ENCODE measurements around the gene SLC1A2.

Gene SLC1A2

DNA sequence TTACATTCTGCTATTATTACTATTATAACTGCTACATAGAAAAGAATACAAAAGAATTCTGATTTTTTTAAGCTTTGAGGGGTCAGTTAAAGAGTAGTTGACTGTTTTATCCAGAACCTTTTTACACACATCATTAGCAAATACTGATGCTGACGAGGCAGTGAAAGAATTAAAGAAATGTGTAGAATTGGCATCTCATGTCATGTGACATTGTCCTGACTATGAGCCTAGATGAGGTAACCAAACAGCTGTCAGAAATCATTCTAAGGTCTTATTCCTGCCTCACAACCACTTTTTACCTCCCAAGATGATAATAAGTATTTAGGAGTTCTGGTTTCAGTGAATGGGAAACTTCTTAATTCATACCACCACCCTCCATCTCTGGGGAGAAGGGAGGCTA lies 121.0 kb downstream of the SLC1A2 start:
- no peak overlapping the region for H3K4me2 ChIP-seq (ENCODE audit: low read length)
- H3K27me3 ChIP-seq (ENCODE audit: low read depth, low read length), result no peaks in the 10 kb centered on the region
- no peaks in the 10 kb centered on the region for H3K79me2 ChIP-seq (ENCODE audit: low read length)
- no peak overlapping the region for H3K27ac ChIP-seq (ENCODE audit: low read length)
- H2AFZ ChIP-seq (ENCODE audit: low read depth, low read length), result no peak overlapping the region
- H3K9ac ChIP-seq (ENCODE audit: low read length), result no peak overlapping the region
- TF ChIP-seq, protein P1, sequence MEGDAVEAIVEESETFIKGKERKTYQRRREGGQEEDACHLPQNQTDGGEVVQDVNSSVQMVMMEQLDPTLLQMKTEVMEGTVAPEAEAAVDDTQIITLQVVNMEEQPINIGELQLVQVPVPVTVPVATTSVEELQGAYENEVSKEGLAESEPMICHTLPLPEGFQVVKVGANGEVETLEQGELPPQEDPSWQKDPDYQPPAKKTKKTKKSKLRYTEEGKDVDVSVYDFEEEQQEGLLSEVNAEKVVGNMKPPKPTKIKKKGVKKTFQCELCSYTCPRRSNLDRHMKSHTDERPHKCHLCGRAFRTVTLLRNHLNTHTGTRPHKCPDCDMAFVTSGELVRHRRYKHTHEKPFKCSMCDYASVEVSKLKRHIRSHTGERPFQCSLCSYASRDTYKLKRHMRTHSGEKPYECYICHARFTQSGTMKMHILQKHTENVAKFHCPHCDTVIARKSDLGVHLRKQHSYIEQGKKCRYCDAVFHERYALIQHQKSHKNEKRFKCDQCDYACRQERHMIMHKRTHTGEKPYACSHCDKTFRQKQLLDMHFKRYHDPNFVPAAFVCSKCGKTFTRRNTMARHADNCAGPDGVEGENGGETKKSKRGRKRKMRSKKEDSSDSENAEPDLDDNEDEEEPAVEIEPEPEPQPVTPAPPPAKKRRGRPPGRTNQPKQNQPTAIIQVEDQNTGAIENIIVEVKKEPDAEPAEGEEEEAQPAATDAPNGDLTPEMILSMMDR (IDR thresholded peaks at IDR 0.05; ENCODE audit: low read depth, low read length), result no peak
- no peak for TF ChIP-seq EZH2phosphoT487 (IDR thresholded peaks at IDR 0.05; ENCODE audit: low read depth)
- no peak overlapping the region for H3K4me3 ChIP-seq (ENCODE audit: low read length)
- no peaks in the 10 kb centered on the region for H4K20me1 ChIP-seq (ENCODE audit: insufficient read depth, low read length)
- peaks cover 14% of the 10 kb centered on the region for H3K4me1 ChIP-seq (ENCODE audit: low read length)
- no peaks in the 10 kb centered on the region for H3K9me3 ChIP-seq (ENCODE audit: insufficient read depth, low read length)
- H3K36me3 ChIP-seq (replicated peaks; ENCODE audit: low read depth, low read length), result no peaks in the 10 kb centered on the region

DNA sequence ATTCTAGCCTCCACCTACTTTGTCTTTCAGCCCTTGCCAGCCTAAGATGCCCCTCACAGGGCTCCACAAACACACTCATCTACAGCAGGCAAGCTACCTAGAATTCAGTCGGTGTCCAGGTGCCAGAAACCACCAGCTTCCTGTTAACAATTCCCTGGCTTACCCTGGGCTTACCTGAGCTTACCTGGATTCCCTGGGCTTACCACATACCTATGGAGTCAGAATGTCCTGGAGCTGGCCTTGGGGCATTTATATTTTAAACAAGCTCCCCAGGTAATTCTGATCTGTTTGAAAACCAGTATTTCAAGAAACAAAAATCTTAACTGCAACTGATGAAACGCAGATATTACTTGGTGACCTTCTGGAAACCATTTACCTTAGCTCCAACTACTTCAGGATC lies 123.6 kb downstream of the SLC1A2 start:
- no peak overlapping the region for H3K27ac ChIP-seq (ENCODE audit: low read length)
- H3K79me2 ChIP-seq (ENCODE audit: low read length), result no peaks in the 10 kb centered on the region
- no peak for TF ChIP-seq EZH2phosphoT487 (IDR thresholded peaks at IDR 0.05; ENCODE audit: low read depth)
- H3K36me3 ChIP-seq (replicated peaks; ENCODE audit: low read depth, low read length), result no peaks in the 10 kb centered on the region
- no peak overlapping the region for H3K9ac ChIP-seq (ENCODE audit: low read length)
- no peak overlapping the region for H3K4me2 ChIP-seq (ENCODE audit: low read length)
- H3K4me3 ChIP-seq (ENCODE audit: low read length), result no peak overlapping the region
- H2AFZ ChIP-seq (ENCODE audit: low read depth, low read length), result no peak overlapping the region
- peaks cover 21% of the 10 kb centered on the region for H3K4me1 ChIP-seq (ENCODE audit: low read length)
- no peaks in the 10 kb centered on the region for H3K27me3 ChIP-seq (ENCODE audit: low read depth, low read length)
- no peaks in the 10 kb centered on the region for H3K9me3 ChIP-seq (ENCODE audit: insufficient read depth, low read length)
- no peaks in the 10 kb centered on the region for H4K20me1 ChIP-seq (ENCODE audit: insufficient read depth, low read length)

DNA sequence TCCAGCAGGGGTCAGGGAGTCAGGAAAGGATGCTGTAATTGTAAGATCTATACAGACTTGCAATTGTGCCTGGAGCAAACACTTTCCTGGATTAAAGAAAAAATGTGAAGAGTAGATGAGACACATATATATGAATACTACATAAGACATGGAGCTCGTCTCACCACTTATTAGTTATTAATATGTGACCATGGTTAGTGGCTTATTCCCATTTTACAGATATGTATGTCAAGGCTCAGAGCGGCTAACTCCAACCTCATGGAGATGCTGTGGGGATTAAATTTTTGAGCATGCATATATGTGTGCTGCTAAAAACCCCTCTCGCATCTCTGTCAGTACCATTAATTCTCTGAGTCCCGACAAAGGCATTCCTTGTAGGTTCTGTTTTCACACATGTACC lies 125.7 kb downstream of the SLC1A2 start:
- Histone ChIP-seq H3K9ac (ENCODE audit: low read length) (no peak overlapping the region), H3K27ac (ENCODE audit: low read length) (no peak overlapping the region), H3K36me3 (replicated peaks; ENCODE audit: low read depth, low read length) (no peaks in the 10 kb centered on the region), H3K27me3 (ENCODE audit: low read depth, low read length) (no peaks in the 10 kb centered on the region), H4K20me1 (ENCODE audit: insufficient read depth, low read length) (no peaks in the 10 kb centered on the region), H3K9me3 (ENCODE audit: insufficient read depth, low read length) (no peaks in the 10 kb centered on the region), H3K4me2 (ENCODE audit: low read length) (peak overlapping the region; percentile 30; the same call in 1 of the 2 replicates), H3K79me2 (ENCODE audit: low read length) (no peaks in the 10 kb centered on the region), H3K4me3 (ENCODE audit: low read length) (no peak overlapping the region), H3K4me1 (ENCODE audit: low read length) (peaks cover 18% of the 10 kb centered on the region), H2AFZ (ENCODE audit: low read depth, low read length) (no peak overlapping the region)
- TF ChIP-seq, protein P1 (IDR thresholded peaks at IDR 0.05; ENCODE audit: low read depth, low read length), result no peak
- TF ChIP-seq EZH2phosphoT487 (IDR thresholded peaks at IDR 0.05; ENCODE audit: low read depth), result no peak

DNA sequence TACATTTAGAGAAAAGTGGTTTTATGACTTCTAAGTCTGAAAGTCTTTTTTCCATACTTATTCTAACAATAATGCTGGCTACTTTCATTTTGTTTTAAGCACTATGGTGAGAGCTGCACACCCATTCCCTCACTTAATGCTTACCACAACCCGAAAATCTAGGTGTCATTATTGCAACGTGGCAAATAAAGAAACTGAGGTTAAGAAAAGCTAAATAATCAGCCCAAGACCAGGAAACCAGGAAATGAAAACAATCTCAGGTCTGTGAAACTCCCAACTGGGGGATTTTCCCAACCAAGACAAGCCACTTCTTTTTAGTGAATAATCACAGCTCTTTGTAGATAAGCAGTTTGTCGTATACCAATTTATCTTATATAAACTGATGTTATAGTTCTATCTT lies 126.3 kb downstream of the SLC1A2 start:
- H3K4me2 ChIP-seq (ENCODE audit: low read length), result peak overlapping the region; percentile 30; the same call in 1 of the 2 replicates
- no peak overlapping the region for H3K9ac ChIP-seq (ENCODE audit: low read length)
- H3K9me3 ChIP-seq (ENCODE audit: insufficient read depth, low read length), result no peaks in the 10 kb centered on the region
- no peaks in the 10 kb centered on the region for H3K27me3 ChIP-seq (ENCODE audit: low read depth, low read length)
- no peaks in the 10 kb centered on the region for H4K20me1 ChIP-seq (ENCODE audit: insufficient read depth, low read length)
- H3K27ac ChIP-seq (ENCODE audit: low read length), result no peak overlapping the region
- no peak overlapping the region for H2AFZ ChIP-seq (ENCODE audit: low read depth, low read length)
- TF ChIP-seq, protein P1 (IDR thresholded peaks at IDR 0.05; ENCODE audit: low read depth, low read length), result no peak
- TF ChIP-seq EZH2phosphoT487 (IDR thresholded peaks at IDR 0.05; ENCODE audit: low read depth), result no peak
- no peak overlapping the region for H3K4me3 ChIP-seq (ENCODE audit: low read length)
- no peaks in the 10 kb centered on the region for H3K79me2 ChIP-seq (ENCODE audit: low read length)
- peaks cover 18% of the 10 kb centered on the region for H3K4me1 ChIP-seq (ENCODE audit: low read length)
- no peaks in the 10 kb centered on the region for H3K36me3 ChIP-seq (replicated peaks; ENCODE audit: low read depth, low read length)

DNA sequence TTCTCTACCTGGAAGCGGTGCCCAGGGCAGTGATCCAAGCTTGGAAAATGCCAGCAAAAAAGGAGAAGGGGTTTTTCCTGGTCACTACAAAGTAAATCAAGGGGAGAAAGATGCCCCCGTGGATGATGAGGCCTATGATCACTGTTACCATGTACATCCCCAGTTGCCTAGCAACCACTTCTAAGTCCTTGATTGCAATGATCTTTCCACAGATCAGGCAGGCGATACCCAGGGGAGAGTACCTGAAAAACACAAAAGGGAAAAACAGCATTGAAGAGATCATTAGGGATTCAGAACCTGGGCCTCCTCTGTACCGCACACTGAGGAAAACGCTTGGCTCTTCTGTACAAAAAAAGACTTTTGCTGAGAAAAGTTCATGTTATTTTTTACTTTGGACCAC lies 127.1 kb downstream of the SLC1A2 start:
- Histone ChIP-seq H3K4me3 (ENCODE audit: low read length) (no peak overlapping the region), H3K27ac (ENCODE audit: low read length) (no peak overlapping the region), H3K27me3 (ENCODE audit: low read depth, low read length) (no peaks in the 10 kb centered on the region), H3K4me2 (ENCODE audit: low read length) (no peak overlapping the region), H4K20me1 (ENCODE audit: insufficient read depth, low read length) (no peaks in the 10 kb centered on the region), H3K36me3 (replicated peaks; ENCODE audit: low read depth, low read length) (no peaks in the 10 kb centered on the region), H3K79me2 (ENCODE audit: low read length) (no peaks in the 10 kb centered on the region), H3K9ac (ENCODE audit: low read length) (no peak overlapping the region), H3K4me1 (ENCODE audit: low read length) (peaks cover 13% of the 10 kb centered on the region), H3K9me3 (ENCODE audit: insufficient read depth, low read length) (no peaks in the 10 kb centered on the region), H2AFZ (ENCODE audit: low read depth, low read length) (no peak overlapping the region)
- TF ChIP-seq, protein P1 (IDR thresholded peaks at IDR 0.05; ENCODE audit: low read depth, low read length), result no peak
- TF ChIP-seq EZH2phosphoT487 (IDR thresholded peaks at IDR 0.05; ENCODE audit: low read depth), result no peak
